ENCODE measurements around the gene CEPT1. TPM values are rescaled to one million over a fixed set of nuclear protein-coding genes. Genes with fewer than 3 reads are reported as not detected.
A peak's percentile ranks its signal among the peaks of the same experiment; 100 is the strongest.

CEPT1 gene
- total and polyA plus RNA-seq, 8 donors: 4.6 to 71.4 (median 13.5) TPM

DNA sequence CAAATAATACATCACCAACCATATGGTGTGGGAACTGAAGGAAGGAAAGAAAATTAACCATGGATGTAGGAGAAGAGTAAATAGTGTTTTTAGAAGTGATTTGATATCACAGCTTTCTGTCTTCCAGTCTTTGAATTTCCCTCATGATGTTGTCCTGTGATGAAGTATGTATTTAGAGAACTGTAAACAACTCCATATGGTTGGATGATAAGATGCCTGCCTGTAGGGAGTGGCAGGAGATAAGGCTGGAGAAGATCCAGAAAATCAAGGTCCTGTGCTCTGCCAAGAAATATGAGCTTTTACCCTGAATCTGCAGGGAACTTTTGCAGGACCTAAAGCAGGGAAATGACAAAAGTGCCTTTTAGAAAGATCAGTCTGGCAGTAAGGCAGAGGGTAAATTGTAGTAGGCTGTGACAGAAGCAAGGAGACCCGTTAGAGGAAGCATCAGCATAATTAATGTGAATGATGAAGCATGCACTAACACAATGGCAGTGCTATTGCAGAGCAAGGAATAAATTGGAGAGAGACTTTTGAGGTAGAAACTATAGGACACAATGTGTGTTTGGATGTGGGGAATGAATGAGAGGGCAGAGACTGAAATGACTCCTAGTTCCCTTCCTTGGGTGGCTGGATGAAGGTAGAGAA is 21.9 kb downstream of the CEPT1 start:
- Histone ChIP-seq H3K4me1 (peaks cover 0 to 24% (median 9%) of the 10 kb centered on the region in 4 donors), H3K9me3 (no peaks in the 10 kb centered on the region), H3K36me3 (peaks cover 0 to 66% (median 53%) of the 10 kb centered on the region in 4 donors), H3K27me3 (no peaks in the 10 kb centered on the region), H3K27ac (no peak overlapping the region), H3K4me3 (no peak overlapping the region)
- TF ChIP-seq EP300 (IDR thresholded peaks at IDR 0.05): no peak
- intact Hi-C loops (cut with DNase I; ENCODE audit: low total_unique reads): no loop called here
- WGBS, 5 donors: 16 to 30% (median 28%) methylated on average over 1 of the region's 1 CpG
- peak in 1 of 2 donors; percentile 10 for DNase-seq

GRCh38 chr1:111162488-111162880 is 22.5 kb downstream of the CEPT1 start:
- Histone ChIP-seq H3K9me3 (no peaks in the 10 kb centered on the region), H3K4me3 (no peak overlapping the region), H3K27me3 (no peaks in the 10 kb centered on the region), H3K36me3 (peaks cover 0 to 61% (median 50%) of the 10 kb centered on the region in 4 donors), H3K4me1 (peaks cover 0 to 26% (median 8%) of the 10 kb centered on the region in 4 donors), H3K27ac (no peak overlapping the region)
- TF ChIP-seq EP300 (IDR thresholded peaks at IDR 0.05) (no peak), POLR2AphosphoS5 (IDR thresholded peaks at IDR 0.05) (no peak), POLR2A (IDR thresholded peaks at IDR 0.05) (no peak)
- TF ChIP-seq, protein P1, sequence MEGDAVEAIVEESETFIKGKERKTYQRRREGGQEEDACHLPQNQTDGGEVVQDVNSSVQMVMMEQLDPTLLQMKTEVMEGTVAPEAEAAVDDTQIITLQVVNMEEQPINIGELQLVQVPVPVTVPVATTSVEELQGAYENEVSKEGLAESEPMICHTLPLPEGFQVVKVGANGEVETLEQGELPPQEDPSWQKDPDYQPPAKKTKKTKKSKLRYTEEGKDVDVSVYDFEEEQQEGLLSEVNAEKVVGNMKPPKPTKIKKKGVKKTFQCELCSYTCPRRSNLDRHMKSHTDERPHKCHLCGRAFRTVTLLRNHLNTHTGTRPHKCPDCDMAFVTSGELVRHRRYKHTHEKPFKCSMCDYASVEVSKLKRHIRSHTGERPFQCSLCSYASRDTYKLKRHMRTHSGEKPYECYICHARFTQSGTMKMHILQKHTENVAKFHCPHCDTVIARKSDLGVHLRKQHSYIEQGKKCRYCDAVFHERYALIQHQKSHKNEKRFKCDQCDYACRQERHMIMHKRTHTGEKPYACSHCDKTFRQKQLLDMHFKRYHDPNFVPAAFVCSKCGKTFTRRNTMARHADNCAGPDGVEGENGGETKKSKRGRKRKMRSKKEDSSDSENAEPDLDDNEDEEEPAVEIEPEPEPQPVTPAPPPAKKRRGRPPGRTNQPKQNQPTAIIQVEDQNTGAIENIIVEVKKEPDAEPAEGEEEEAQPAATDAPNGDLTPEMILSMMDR (IDR thresholded peaks at IDR 0.05): no peak
- no peak for DNase-seq
- intact Hi-C loops (cut with DNase I; ENCODE audit: low total_unique reads): no loop called here
- WGBS, 5 donors: 90 to 99% (median 96%) methylated on average over 2 of the region's 2 CpGs

GRCh38 chr1:111163363-111163762 is 23.3 kb downstream of the CEPT1 start:
- Histone ChIP-seq H3K9me3 (no peaks in the 10 kb centered on the region), H3K36me3 (peaks cover 0 to 61% (median 53%) of the 10 kb centered on the region in 4 donors), H3K27ac (no peak overlapping the region), H3K4me3 (no peak overlapping the region), H3K27me3 (no peaks in the 10 kb centered on the region), H3K4me1 (peaks cover 0 to 32% (median 4%) of the 10 kb centered on the region in 4 donors)
- TF ChIP-seq POLR2AphosphoS5 (IDR thresholded peaks at IDR 0.05): no peak
- TF ChIP-seq EP300 (IDR thresholded peaks at IDR 0.05): no peak
- TF ChIP-seq POLR2A (IDR thresholded peaks at IDR 0.05): no peak
- TF ChIP-seq, protein P1 (IDR thresholded peaks at IDR 0.05): no peak
- 92 to 98% (median 94%) methylated on average over 4 of the region's 4 CpGs for WGBS, 5 donors
- DNase-seq: no peak
- intact Hi-C loops (cut with DNase I; ENCODE audit: low total_unique reads): no loop called here

DNA sequence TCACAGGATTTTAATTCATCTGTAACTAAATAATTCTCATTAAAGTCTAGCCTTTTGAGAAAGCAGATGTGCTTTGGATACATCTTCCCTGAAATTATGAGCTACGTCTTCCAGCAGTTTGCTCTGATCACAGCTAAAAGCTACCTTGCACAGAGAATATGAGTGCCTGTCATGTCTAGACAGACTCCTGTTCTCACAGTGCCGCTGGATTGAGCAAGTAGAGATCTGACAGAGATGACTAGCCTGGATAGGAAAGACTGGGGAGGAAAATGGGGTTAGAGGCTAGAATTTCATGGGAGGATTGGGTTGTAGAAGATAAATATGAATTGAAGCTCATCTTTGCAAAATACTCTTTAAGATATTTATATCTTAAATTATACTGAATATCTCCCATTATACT is 24.1 kb downstream of the CEPT1 start:
- Histone ChIP-seq H3K27me3 (no peaks in the 10 kb centered on the region), H3K27ac (no peak overlapping the region), H3K4me1 (peaks cover 4 to 39% (median 6%) of the 10 kb centered on the region in 4 donors), H3K4me3 (no peak overlapping the region), H3K9me3 (no peaks in the 10 kb centered on the region), H3K36me3 (peaks cover 0 to 67% (median 59%) of the 10 kb centered on the region in 4 donors)
- TF ChIP-seq, protein P1 (IDR thresholded peaks at IDR 0.05): no peak
- TF ChIP-seq POLR2AphosphoS5 (IDR thresholded peaks at IDR 0.05): no peak
- TF ChIP-seq POLR2A (IDR thresholded peaks at IDR 0.05): no peak
- no peak for TF ChIP-seq EP300 (IDR thresholded peaks at IDR 0.05)
- no peak for DNase-seq
- intact Hi-C loops (cut with DNase I; ENCODE audit: low total_unique reads): no loop called here
- WGBS, 5 donors: 93 to 99% (median 97%) methylated on average over 2 of the region's 2 CpGs

- no peak for DNase-seq
- H3K4me3 ChIP-seq: no peak overlapping the region
- peaks cover 0 to 20% (median 5%) of the 10 kb centered on the region in 4 donors for H3K4me1 ChIP-seq
- TF ChIP-seq, protein P1 (IDR thresholded peaks at IDR 0.05): no peak
- no peak for TF ChIP-seq POLR2A (IDR thresholded peaks at IDR 0.05)
- intact Hi-C loops (cut with DNase I; ENCODE audit: low total_unique reads): no loop called here
- no peaks in the 10 kb centered on the region for H3K9me3 ChIP-seq
- H3K27ac ChIP-seq: no peak overlapping the region
- no peaks in the 10 kb centered on the region for H3K27me3 ChIP-seq
- H3K36me3 ChIP-seq: peaks cover 0 to 69% (median 65%) of the 10 kb centered on the region in 4 donors
These were observed 32.4 kb downstream of the CEPT1 start for GRCh38 chr1:111172463-111172862.
